SK-N-DZ (cell line): ENCODE data around the gene TUFT1.
"Not testable (repeated sequence)": the region's sequence is repeated elsewhere in the genome, so short reads cannot be mapped to it uniquely, and the experiment has no call there.

Experiments
- DNase-seq: peaks from one replicate; pipeline ENCODE4 v3.0.0-alpha.2; 2015; ENCODE audit warnings: low spot score

TUFT1 gene

DNA sequence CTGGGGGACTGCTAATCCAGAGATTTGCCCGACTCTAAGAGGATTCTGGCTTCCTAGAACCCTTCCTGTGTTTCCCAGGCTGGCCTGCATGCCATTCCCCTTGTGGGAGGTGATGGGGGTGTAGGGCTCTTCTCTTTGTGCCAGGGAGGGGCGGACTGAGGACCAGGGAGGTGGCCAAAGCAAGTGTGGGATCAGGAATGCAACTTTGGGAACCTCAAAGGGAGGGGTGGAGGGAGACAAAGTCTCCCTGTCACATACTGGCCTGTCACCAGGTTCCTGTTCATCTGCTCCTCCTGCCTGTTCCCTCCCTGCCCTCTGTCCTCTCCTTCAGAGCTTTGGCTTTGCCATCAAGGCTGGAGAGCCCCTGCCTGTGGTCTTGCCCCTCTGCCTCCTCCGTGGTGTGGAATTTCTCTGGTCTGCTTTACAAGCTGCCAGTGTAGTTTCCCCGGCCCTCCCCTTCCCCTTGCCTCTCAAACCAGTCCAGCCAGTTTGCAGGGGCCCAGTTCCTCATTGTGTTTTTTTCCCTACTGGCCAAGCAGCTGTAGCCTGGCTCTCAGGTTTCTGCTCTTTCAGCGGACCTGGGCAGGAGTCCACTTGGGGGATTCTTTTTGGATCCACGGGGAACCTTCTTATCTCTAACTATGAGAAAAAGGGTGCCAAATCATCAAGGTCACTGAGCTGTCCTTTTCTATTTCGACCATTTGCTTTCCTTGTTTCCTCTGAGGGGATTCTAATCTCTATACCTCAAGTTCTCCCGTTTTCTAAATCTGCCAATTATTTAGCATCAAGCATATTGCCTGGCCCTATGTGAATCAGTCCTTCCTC, 27.1 kb upstream of the TUFT1 start:
- no peak for DNase-seq

DNA sequence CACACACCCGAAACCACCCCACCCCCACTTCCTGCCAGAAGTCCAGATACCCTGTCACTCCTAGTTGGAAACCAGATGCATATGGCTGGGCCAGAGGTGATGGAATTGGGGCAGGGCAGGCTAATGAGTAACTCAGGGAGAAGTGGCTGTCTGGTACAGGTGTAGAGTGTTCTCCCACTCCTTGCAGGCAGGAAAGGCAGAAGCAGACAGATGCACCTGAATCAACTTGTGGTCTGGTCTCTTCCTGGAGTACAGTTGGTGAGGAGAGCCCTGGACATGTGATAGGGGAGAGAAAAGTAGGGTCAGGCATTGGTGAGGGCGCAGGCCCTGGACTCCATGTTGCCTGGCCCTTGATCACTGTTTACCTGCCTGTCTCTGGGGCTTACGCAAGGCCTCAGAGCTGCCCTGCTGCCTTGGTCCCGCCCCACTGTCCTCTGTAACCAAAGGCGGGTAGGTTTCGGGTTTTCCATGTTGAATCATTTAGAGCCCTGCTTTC, 26.4 kb upstream of the TUFT1 start:
- DNase-seq, result peak; percentile 65

DNA sequence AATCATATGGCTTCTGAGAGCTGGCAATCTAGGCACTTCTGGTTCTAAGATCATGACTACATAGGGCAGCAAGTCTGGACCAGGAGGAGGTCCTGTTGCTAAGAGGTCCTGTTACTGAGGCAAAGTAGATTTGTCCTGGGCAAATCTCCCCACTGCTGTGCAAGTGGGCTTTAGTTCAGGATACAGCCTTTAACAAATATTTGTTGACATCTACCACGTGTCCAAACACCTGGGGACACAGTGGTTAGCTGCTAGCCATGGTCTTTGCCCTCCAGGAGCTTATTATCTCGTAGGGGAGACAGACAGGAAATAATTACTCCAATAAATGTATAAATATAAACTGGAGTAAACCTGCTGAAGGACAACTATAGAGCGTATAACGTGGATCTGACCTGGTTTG, 25.7 kb upstream of the TUFT1 start:
- DNase-seq, result no peak

DNA sequence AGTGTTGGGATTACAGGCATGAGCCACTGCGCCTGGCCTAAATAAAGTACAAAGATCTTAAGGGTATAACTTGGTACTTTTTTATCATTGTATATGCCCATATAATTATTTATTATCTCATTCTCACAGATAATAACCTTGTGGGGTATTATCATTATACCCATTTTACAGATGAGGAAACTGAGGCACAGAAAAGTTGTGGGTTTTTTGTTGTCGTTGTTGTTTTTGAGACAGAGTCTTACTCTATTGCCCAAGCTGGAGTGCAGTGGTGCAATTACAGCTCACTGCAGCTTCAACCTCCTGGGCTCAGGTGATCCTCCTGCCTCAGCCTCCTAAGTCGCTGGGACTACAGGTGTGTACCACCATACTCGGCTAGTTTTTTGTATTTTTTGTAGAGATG, 24.8 kb upstream of the TUFT1 start:
- no peak for DNase-seq

DNA sequence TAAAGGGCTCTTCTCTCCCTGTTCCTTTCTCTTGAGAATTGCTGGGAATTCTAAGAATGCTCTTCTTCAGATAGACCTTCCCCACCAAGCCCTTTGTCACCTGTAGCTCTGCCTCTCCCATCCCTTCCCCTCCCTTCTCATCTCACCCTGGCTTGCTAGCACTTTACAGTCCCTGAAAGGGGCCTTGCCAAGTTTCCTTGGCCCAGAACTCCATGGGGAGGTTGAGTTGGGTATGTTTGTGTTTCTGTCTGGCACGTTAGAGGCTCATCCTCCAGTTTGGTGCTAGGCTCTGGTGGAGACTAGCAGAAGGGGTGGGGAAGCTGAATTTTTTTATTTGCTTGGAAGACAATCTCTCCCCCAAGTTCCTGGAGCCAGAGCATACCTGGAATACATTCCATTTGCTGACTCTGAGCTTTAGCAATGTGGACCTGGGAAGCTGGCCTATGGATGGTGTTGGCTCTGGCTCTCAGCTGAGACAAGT, 24.0 kb upstream of the TUFT1 start:
- no peak for DNase-seq

DNA sequence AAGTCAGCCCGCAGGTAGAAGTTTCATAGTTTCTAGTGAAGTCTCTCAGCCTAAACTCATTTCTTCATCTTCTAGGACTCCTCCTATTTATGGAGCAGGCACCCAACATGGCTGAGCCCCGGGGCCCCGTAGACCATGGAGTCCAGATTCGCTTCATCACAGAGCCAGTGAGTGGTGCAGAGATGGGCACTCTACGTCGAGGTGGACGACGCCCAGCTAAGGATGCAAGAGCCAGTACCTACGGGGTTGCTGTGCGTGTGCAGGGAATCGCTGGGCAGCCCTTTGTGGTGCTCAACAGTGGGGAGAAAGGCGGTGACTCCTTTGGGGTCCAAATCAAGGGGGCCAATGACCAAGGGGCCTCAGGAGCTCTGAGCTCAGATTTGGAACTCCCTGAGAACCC, 21.7 kb upstream of the TUFT1 start:
- DNase-seq, result no peak

DNA sequence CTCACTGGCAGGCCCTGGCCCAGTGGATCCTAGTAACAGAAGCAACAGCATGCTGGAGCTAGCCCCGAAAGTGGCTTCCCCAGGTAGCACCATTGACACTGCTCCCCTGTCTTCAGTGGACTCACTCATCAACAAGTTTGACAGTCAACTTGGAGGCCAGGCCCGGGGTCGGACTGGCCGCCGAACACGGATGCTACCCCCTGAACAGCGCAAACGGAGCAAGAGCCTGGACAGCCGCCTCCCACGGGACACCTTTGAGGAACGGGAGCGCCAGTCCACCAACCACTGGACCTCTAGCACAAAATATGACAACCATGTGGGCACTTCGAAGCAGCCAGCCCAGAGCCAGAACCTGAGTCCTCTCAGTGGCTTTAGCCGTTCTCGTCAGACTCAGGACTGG, 21.2 kb upstream of the TUFT1 start:
- DNase-seq, result no peak

DNA sequence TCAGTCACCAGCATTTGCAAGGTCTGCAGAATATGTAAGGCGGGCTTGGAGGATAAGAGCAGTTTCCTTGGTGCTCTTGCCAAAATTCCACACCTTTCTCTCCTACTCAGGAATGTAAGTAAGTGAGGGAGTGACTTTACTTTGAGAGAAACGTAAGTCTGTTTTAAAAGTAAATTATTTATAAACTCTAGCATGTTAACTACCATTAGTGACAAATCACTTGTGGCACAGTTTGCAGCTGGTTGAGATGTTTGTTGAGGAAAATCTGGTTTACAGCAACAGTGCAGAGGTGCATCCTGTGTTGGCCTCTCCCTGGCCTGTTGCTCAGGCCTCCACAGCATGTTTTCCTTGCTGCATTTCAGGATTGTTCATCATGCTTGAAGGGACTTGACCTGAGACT, 20.4 kb upstream of the TUFT1 start:
- DNase-seq, result no peak

DNA sequence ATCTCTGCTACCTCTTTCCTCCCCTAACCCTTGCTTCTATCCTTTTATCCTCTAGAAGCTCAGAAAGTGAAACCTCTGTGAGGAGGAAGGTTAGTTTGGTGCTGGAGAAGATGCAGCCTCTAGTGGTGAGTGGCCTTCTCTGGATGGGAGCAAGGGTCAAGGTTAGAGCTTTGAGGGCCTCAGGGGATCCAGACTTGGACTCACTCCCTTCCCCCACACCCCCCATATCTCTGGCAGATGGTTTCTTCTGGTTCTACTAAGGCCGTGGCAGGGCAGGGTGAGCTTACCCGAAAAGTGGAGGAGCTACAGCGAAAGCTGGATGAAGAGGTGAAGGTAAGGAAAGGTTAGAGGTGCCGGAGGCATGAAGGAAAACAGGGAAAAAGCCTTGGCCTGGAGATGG, 19.8 kb upstream of the TUFT1 start:
- no peak for DNase-seq

DNA sequence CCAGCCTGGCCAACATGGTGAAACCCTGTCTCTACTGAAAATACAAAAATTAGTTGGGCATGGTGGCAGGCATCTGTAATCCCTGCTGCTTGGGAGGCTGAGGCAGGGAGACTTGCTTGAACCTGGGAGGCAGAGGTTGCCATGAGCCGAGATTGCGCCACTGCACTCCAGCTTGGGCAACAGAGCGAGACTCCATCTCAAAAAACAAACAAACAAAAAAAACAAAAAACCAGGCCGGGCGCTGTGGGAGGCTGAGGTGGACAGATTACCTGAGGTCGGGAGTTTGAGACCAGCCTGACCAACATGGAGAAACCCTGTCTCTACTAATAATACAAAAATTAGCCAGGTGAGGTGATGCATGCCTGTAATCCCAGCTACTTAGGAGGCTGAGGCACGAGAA, 17.7 kb upstream of the TUFT1 start:
- not testable (repeated sequence) for DNase-seq

DNA sequence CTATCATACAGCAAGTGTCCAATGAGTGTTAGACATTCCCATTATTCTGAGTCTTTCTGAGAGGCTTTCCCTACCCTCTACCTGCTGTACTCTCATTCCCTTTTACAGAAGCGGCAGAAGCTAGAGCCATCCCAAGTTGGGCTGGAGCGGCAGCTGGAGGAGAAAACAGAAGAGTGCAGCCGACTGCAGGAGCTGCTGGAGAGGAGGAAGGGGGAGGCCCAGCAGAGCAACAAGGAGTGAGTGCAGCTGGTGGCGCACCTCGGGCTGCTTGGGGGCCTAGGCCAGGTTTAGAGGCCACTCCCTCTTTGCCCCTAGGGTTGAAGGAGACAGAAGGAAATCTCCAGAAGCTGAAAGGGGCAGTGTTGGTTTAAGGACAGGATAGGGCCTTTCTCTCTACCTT, 16.8 kb upstream of the TUFT1 start:
- DNase-seq, result no peak

DNA sequence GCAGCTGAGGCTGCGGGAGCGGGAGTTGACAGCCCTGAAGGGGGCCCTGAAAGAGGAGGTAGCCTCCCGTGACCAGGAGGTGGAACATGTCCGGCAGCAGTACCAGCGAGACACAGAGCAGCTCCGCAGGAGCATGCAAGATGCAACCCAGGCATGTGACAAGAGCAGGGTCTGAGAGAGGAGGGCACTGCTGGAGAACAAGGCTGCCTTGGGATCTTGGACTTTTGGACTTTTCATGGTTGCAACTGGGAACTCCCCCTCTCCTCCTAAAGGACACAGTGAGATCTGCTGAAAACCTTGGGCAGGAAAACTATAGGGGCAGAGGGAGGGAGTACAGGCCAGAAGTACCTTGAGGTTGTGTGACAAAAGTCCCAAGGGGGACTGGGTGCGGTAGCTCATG, 15.4 kb upstream of the TUFT1 start:
- no peak for DNase-seq

DNA sequence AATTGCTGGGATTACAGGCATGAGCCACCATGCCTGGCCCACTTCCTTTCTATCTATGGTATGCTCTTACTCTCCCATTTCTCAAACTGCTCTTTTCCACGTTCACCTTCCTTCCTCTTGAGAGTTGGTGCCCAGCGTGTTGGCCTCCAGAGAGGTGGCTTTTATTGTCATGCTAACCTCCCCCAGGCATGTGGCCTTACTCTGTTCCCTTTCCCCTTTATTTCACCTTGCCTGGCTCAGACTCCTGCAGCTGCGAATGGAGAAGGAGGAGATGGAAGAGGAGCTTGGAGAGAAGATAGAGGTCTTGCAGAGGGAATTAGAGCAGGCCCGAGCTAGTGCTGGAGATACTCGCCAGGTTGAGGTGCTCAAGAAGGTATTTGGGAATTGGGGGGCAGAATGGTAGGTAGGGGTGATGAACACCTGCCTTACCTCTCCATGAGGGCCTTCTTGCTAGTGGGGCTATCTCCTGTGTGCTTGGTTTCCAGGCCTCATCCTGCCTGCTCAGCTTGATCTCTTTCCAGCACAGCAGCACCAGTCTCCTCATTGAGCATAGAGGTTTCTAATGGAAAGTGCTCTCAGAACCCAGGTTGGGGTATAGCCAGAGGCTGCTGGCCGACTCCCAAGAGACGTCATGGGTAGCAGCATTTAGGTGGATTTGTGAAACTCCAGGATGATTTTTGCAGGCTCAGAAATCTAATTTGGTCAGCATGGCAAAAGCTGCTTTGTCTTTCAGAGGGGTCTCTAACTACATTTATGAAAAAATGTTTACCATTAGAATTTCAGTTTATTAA, 13.2 kb upstream of the TUFT1 start:
- no peak for DNase-seq

DNA sequence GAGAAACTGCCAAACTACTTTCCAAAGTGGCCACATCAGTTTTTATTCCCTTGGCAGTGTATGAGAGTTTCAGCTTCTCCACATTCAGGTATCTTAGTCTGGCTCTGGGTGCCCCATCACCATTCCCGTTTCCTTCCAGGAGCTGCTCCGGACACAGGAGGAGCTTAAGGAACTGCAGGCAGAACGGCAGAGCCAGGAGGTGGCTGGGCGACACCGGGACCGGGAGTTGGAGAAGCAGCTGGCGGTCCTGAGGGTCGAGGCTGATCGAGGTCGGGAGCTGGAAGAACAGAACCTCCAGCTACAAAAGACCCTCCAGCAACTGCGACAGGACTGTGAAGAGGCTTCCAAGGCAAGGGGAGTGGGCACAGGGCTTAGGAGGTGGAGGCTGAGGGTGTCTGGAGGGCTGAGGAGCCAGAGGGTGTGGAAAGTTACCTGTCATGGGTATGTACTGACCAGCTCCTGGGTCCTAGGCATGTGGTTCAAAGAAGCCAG, 10.9 kb upstream of the TUFT1 start:
- no peak for DNase-seq

DNA sequence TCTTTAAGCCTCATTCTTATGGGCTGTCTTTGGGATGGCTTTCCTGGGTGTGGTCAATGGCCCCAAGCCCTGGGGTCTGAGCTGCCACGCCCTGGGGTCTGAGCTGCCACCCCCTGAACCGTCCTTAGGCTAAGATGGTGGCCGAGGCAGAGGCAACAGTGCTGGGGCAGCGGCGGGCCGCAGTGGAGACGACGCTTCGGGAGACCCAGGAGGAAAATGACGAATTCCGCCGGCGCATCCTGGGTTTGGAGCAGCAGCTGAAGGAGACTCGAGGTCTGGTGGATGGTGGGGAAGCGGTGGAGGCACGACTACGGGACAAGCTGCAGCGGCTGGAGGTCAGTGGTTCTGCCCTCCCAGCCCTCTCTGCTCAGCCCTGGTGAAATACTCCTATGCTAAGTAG, 10.3 kb upstream of the TUFT1 start:
- DNase-seq, result no peak

DNA sequence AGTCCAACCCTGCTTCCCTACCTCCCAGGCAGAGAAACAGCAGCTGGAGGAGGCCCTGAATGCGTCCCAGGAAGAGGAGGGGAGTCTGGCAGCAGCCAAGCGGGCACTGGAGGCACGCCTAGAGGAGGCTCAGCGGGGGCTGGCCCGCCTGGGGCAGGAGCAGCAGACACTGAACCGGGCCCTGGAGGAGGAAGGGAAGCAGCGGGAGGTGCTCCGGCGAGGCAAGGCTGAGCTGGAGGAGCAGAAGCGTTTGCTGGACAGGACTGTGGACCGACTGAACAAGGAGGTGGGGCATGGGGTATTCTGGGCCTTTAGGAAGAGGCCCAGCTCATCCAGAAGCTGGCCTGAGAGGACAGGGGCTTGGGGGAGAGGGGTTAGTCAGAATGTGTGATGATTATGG, 9.6 kb upstream of the TUFT1 start:
- no peak for DNase-seq

DNA sequence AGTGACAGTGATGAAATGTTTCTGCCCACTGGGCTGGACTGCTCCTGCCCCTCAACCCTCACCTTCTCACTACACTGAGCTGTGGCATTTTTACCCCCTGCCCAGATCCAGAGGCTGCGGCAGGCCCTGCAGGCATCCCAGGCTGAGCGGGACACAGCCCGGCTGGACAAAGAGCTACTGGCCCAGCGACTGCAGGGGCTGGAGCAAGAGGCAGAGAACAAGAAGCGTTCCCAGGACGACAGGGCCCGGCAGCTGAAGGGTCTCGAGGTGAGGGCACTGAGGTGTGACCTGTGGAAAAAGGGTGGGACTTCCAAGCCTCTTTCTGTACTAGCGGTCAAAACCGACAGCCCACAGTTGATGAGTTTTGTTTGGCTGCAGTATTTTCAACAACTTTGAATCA, 6.2 kb upstream of the TUFT1 start:
- no peak for DNase-seq

DNA sequence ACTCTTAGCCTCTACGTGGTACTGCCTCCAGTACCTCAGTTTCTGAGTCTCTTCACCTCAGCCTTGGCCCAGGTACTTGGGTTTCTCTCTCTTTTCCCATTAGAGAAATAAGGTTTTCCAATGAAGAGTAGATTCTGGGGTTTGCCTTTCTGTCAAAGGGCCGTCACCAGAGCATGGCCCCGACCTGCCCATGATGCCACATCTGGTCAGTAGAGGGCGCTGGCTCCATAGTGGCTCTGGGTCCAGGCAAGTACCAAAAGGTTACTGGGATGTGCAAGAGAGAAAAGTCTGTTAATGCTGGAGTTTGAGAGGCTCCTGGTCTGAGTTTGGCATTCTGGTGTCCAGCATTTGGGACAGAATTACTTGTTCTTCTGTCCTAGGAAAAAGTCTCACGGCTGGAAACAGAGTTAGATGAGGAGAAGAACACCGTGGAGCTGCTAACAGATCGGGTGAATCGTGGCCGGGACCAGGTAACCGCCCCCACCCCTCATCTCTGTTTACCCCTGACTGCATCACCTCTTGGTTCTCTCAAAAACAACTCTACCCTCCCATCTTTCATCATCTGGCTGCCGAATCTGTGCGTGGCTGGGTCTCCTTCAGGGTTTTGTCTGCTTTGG, 5.3 kb upstream of the TUFT1 start:
- peak; percentile 54 for DNase-seq

DNA sequence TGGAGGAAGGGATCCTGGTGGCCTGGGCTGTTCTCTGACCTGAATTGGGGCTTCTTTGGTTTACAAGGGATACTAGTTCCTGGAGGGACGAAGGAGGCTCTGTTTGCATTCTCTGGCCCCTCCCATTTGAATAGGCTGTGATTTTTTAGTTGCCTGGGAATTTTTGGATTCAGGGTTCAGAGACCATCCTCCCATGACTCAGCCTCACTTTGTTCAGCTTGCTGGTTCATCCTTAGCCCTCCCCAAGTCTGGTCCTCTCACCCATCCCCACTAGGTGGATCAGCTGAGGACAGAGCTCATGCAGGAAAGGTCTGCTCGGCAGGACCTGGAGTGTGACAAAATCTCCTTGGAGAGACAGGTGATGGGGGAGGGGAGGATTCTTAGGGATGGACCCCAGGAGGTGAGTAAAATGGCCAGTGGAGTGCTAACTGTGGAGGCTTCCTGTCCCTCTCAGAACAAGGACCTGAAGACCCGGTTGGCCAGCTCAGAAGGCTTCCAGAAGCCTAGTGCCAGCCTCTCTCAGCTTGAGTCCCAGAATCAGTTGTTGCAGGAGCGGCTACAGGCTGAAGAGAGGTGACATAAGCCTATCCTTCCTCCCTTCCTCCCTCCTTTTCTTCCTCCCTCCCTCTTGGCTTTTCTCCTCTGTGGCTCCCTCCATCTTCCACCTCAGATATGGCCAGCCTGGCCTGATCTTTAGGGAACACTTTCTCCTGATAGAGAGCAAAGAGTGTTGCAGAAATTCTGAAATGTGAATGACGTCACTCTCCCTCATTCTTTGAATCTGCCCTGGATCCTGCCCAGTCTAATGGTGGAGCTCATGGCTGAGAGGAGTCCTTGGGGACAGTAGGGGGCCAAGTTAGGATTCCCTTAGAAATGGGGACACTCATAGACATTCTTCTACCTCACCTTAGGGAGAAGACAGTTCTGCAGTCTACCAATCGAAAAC, 4.5 kb upstream of the TUFT1 start:
- DNase-seq, result no peak

DNA sequence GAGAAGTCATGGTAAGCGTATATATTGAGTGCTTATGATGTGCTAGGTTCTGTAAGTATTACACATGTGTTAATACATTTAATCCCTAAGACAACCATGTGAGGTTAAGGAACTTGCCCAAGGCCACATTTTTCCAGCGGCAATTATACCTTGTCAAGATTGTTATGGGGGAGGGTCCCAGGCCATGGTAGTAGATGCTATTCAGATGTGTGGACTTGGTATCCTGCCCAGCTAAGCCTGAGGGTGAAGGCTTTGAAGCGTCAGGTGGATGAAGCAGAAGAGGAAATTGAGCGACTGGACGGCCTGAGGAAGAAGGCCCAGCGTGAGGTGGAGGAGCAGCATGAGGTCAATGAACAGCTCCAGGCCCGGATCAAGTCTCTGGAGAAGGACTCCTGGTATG, 3.6 kb upstream of the TUFT1 start:
- DNase-seq, result no peak

DNA sequence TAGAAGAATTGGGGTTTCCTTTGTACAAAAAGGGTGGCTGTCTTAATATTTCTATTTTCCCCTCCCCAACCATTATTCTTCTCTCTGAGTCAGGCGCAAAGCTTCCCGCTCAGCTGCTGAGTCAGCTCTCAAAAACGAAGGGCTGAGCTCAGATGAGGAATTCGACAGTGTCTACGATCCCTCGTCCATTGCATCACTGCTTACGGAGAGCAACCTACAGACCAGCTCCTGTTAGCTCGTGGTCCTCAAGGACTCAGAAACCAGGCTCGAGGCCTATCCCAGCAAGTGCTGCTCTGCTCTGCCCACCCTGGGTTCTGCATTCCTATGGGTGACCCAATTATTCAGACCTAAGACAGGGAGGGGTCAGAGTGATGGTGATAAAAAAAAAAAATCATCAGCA, 3.0 kb upstream of the TUFT1 start:
- DNase-seq, result no peak
